Activated naive CD8-positive, alpha-beta T cell treated with anti-CD3 and anti-CD28 coated beads, Interleukin-2, amount 50 U/mL, for 16 hours (primary cell): ENCODE results near the gene ACOD1.
"Not testable (repeated sequence)": the region's sequence is repeated elsewhere in the genome, so short reads cannot be mapped to it uniquely, and the experiment has no call there.

ENCODE experiments used
- DNase-seq: peaks from one replicate; pipeline ENCODE4 v3.0.0-alpha.2; 2020; ENCODE audit warnings: low read depth, low spot score

Gene ACOD1

GRCh38 chr13:76953968-76954367, 5.7 kb downstream of the ACOD1 start:
- no peak for DNase-seq

- DNase-seq = no peak
Measured at GRCh38 chr13:76954538-76954937, 6.2 kb downstream of the ACOD1 start.

DNA sequence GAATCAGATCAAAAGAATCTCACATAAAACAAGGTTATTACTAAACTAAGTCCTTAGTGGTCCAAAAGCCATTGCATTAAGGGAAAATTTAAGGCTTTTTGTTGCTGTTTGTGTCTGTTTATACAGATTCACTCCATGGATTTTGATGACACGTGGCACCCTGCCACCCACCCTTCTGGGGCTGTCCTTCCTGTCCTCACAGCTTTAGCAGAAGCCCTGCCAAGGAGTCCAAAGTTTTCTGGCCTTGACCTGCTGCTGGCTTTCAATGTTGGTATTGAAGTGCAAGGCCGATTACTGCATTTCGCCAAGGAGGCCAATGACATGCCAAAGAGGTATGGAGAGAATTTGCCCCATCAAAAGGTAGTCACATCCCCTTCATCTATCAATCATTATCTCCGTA, 6.9 kb downstream of the ACOD1 start:
- no peak for DNase-seq

DNA sequence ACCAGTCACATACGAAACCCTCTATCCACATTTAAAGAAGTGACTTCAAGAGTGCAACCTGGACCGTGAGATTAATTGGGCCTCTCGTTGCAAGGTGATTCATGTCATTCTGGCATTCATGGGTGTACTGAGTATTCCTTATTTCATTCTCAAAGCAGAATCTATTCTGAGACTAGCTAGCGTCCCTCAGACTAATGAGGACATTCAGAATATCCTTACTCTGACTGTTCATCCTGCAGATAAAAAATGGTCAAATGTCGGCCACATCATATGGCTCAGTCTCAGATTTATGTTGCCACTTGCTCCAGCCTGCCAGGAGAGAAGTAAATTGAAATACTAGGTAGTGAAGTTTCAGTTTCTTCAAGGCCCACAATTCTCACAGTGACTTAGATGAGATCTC, 7.3 kb downstream of the ACOD1 start:
- DNase-seq = no peak

DNA sequence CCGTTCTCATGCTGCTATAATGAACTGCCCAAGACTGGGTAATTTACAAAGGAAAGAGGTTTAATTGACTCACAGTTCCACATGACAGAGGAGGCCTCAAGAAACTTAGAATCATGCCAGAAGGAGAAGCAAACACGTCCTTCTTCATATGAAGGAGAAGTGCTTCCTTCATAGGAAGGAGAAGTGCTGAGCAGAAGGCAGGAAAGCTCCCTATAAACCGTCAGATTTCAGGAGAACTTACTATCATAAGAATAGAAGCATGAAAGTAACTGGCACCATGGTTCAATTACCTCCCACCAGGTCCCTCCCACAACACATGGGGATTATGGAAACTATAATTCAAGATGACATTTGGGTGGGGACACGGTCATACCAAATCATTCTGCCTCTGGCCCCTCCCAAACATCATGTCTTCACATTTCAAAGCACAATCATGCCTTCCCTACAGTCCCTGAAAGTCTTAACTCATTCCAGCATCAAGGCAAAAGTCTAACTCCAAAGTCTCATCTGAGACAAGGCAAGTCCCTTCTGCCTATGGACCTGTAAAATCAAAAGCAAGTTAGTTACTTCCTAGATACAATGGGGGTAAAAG, 10.6 kb downstream of the ACOD1 start:
- no peak for DNase-seq

- DNase-seq = not testable (repeated sequence)
Measured at GRCh38 chr13:76959734-76960133, 11.4 kb downstream of the ACOD1 start.

- no peak for DNase-seq
Measured at GRCh38 chr13:76965759-76966421, 17.6 kb downstream of the ACOD1 start.

GRCh38 chr13:76967031-76967430, 18.7 kb downstream of the ACOD1 start:
- DNase-seq = no peak

- no peak for DNase-seq
Measured at GRCh38 chr13:76968041-76968440, 19.7 kb downstream of the ACOD1 start.

DNA sequence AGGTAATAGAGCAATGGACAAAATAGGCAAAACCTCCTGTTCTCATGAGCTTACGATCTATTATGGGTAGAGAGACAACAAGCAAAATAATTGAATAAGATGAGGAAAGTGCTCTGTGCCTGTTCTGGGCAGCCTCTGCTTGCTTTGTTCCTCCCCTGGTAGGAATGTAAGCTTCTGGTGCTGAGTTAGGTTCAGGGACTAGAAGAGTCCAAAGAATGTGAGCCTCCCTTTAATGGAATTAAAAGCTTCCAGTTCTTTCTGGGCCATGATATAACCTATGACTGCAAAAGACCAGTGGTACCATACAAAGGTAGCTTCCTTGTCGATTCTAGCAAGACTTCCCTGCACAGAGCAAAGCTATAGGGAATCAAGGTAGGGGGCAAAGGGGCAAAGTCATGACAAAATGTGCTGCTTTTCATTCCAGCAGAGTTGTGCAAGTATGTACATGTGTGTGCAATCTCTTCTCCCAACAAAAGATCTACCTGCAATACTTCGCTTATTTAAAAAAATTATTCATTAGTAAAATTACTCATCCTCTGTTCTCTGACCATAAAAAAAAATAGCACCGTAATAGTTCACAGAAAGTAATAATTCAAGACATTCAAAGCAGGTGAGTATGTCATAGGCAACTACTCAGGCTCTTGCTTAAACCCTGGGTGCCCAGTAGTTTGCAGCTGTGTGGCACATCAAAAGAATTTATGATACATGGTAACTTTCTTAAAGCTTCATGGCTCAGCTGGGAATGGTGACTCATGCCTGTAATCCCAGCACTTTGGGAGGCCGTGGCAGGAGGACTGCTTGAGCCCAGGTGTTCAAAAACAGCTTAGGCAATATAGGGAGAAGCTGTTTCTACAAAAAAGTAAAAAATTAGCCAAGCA, 21.4 kb downstream of the ACOD1 start:
- DNase-seq = no peak

DNA sequence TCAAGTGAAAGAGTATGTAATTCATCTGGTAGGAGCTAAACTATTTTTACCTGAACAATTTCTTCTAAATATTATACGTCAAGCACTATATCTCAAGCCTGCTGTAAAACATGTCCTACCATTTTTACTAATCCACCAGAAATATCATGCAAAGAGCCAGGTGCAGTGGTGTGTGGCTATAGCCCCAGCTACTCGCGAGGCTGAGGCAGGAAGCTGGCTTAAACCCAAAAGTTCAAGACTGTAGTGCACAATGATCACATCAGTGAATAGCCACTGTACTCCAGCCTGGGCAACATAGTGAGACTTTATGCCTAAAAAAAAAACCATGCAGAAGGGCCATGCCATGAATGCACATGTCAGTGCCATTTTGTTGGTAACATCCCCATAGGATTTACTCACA, 22.9 kb downstream of the ACOD1 start:
- DNase-seq = no peak

- DNase-seq = no peak
Measured at GRCh38 chr13:76971851-76972829, 23.8 kb downstream of the ACOD1 start.

DNA sequence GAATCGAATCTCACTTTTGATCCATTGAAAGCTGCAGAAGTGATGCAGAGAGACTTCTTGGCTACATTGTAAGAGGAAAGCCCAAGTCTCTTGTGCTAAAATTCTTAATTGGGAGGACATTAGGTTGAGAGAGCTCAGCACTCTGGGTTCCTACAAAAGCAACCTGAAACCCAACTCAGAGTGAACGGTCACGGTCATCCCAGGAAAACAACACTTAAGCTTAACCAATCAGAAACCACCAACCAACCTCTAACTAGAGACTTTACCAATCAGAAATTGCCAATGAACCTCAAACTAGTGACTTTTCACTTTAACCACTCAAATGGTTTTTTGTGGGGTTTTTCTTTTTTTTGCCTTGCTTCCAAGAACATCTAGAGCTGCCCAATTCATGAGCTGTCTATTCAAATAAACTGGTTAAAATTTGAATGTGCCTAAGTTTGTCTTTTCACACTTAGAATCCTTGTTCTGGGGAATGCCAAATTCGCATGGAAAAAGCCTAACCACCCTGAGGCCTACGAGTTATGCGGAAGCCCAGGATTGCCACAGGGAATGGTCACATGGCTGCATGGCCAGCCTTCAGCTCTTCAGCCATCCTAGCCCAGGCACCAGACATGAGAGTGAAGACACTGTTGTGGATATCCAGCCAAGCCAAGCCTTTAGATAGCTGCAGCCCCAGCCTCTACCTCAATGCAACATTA, 25.8 kb downstream of the ACOD1 start:
- DNase-seq = no peak

DNA sequence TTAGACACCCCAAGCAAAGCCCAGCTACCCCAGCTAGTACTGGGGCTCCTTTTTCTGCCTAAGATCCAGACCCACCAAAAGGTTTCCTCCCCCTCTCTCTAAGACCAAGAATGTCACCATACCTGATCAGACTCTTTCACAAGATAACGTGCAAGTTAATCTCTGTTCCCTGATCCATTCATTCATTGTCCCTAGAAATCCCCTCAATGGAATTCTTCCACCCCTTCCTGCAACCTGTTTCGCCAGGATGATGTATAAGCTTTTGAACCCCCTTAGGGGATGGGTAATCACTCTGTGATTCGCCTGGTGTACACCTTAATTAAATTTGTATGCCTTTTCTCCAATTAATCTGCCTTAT, 26.3 kb downstream of the ACOD1 start:
- no peak for DNase-seq

DNA sequence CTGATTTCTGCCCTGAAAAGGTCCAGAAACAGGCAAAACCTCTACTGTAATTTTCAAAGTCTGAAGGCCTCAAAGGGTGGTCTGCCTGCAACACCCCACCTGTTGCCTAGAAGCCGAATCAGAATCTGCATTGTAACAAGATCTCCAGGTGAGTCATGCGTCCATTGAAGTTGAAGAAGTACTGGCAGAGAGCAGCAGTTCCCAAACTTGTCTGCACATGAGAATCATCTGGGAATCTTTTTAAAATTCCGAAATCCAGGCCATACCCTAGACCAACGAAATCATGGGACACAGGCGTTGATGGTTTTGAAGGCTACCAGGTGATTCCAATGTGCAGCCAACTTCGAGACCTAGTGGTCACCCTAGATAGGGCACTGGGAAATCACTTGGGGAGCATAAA, 27.6 kb downstream of the ACOD1 start:
- DNase-seq = no peak

- no peak for DNase-seq
Measured at GRCh38 chr13:76976490-76976889, 28.2 kb downstream of the ACOD1 start.

DNA sequence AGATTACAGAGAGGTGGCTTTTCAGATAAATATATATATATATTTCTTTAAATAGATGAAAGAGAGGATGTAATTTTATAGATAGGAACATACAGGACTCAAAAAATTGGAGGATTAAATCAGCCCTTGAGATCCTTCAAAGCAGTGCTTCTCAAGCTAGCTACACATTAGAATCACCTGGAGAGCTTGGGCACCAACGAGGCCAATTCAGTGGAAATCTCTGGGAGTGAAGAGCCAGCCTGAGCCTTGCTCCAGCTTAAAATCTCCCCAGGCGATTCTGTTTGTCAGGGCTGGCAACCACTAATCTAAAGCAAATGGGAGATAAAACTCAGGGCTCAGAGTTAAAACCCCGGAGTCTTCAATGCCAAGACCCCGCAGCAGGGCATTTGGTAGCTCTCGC, 28.6 kb downstream of the ACOD1 start:
- no peak for DNase-seq

GRCh38 chr13:76980075-76980718, 31.9 kb downstream of the ACOD1 start:
- peak; percentile 76 for DNase-seq

- no peak for DNase-seq
Measured at GRCh38 chr13:76982061-76982460, 33.8 kb downstream of the ACOD1 start.

GRCh38 chr13:76983676-76984075, 35.4 kb downstream of the ACOD1 start:
- no peak for DNase-seq

DNA sequence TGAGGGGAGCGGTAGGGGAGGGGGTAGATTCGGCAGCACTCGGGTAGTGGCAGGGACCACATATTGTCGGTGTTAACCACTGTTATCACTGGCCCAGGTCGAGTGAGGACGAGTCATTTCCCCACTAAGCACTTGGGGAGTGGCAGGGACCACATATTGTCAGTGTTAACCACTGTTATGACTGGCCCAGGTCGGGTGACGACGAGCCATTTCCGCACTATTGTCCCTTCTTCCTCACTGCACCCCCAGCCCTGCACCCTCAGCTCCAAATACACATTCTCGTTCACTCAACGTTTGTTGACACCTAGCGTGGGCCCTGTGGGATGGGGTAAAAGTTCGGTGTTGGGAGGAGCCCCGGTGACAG, 43.1 kb downstream of the ACOD1 start:
- DNase-seq = no peak
